ENCODE results near the gene DNAJB8. TPM values are rescaled to one million over a fixed set of nuclear protein-coding genes. Genes with fewer than 3 reads are reported as not detected.

Gene DNAJB8
- not detected for total RNA-seq (ENCODE audit: unreplicated experiment)
- long read RNA-seq = 0 reads

- TF ChIP-seq CTCF (IDR thresholded peaks at IDR 0.05; ENCODE audit: partially characterized antibody, unreplicated experiment) = no peak
- Mint-ChIP-seq H3K4me1 (ENCODE audit: low read depth, unreplicated experiment) (peaks cover 32% of the 10 kb centered on the region), H3K9me3 (ENCODE audit: unreplicated experiment) (peaks cover 19% of the 10 kb centered on the region), H3K27ac (ENCODE audit: unreplicated experiment) (no peak within 1 kb of the TSS), H3K36me3 (ENCODE audit: unreplicated experiment) (peaks cover 6% of the 10 kb centered on the region), H3K27me3 (ENCODE audit: unreplicated experiment) (peaks cover 22% of the 10 kb centered on the region), H3K4me3 (ENCODE audit: unreplicated experiment) (peak within 1 kb of the TSS; percentile 52)
- no peak for DNase-seq
Measured at GRCh38 chr3:128466840-128467541, at the start of gene DNAJB8. Gene DNAJB8 (minus strand): TSS chr3:128466890. CDS start chr3:128463245, 3,645 bp downstream.

GRCh38 chr3:128515967-128516366 is 49.3 kb upstream of the DNAJB8 start:
- Mint-ChIP-seq H3K4me3 (ENCODE audit: unreplicated experiment) (no peak overlapping the region), H3K9me3 (ENCODE audit: unreplicated experiment) (peaks cover 4% of the 10 kb centered on the region), H3K27ac (ENCODE audit: unreplicated experiment) (no peak overlapping the region), H3K4me1 (ENCODE audit: low read depth, unreplicated experiment) (no peaks in the 10 kb centered on the region), H3K36me3 (ENCODE audit: unreplicated experiment) (peaks cover 6% of the 10 kb centered on the region), H3K27me3 (ENCODE audit: unreplicated experiment) (no peaks in the 10 kb centered on the region)
- no peak for TF ChIP-seq CTCF (IDR thresholded peaks at IDR 0.05; ENCODE audit: partially characterized antibody, unreplicated experiment)
- DNase-seq = no peak

- Mint-ChIP-seq H3K27ac (ENCODE audit: unreplicated experiment) (no peak overlapping the region), H3K36me3 (ENCODE audit: unreplicated experiment) (no peaks in the 10 kb centered on the region), H3K9me3 (ENCODE audit: unreplicated experiment) (peaks cover 2% of the 10 kb centered on the region), H3K4me1 (ENCODE audit: low read depth, unreplicated experiment) (no peaks in the 10 kb centered on the region), H3K4me3 (ENCODE audit: unreplicated experiment) (no peak overlapping the region), H3K27me3 (ENCODE audit: unreplicated experiment) (no peaks in the 10 kb centered on the region)
- no peak for TF ChIP-seq CTCF (IDR thresholded peaks at IDR 0.05; ENCODE audit: partially characterized antibody, unreplicated experiment)
- no peak for DNase-seq
Measured at GRCh38 chr3:128508852-128509251, 42.2 kb upstream of the DNAJB8 start.

- no peak for TF ChIP-seq CTCF (IDR thresholded peaks at IDR 0.05; ENCODE audit: partially characterized antibody, unreplicated experiment)
- H3K36me3 Mint-ChIP-seq (ENCODE audit: unreplicated experiment) = peaks cover 5% of the 10 kb centered on the region
- no peaks in the 10 kb centered on the region for H3K4me1 Mint-ChIP-seq (ENCODE audit: low read depth, unreplicated experiment)
- H3K4me3 Mint-ChIP-seq (ENCODE audit: unreplicated experiment) = no peak overlapping the region
- H3K27ac Mint-ChIP-seq (ENCODE audit: unreplicated experiment) = no peak overlapping the region
- peaks cover 3% of the 10 kb centered on the region for H3K9me3 Mint-ChIP-seq (ENCODE audit: unreplicated experiment)
- H3K27me3 Mint-ChIP-seq (ENCODE audit: unreplicated experiment) = no peaks in the 10 kb centered on the region
- no peak for DNase-seq
Measured at GRCh38 chr3:128506754-128507153, 40.1 kb upstream of the DNAJB8 start.

GRCh38 chr3:128505771-128506170 is 39.1 kb upstream of the DNAJB8 start:
- Mint-ChIP-seq H3K27me3 (ENCODE audit: unreplicated experiment) (no peaks in the 10 kb centered on the region), H3K4me1 (ENCODE audit: low read depth, unreplicated experiment) (no peaks in the 10 kb centered on the region), H3K4me3 (ENCODE audit: unreplicated experiment) (no peak overlapping the region), H3K27ac (ENCODE audit: unreplicated experiment) (no peak overlapping the region), H3K9me3 (ENCODE audit: unreplicated experiment) (peaks cover 3% of the 10 kb centered on the region), H3K36me3 (ENCODE audit: unreplicated experiment) (peaks cover 5% of the 10 kb centered on the region)
- TF ChIP-seq CTCF (IDR thresholded peaks at IDR 0.05; ENCODE audit: partially characterized antibody, unreplicated experiment) = no peak
- no peak for DNase-seq
